H9 (cell line): ENCODE measurements around the gene YDJC. TPM values are rescaled to one million over a fixed set of nuclear protein-coding genes. Genes with fewer than 3 reads are reported as not detected.

Source experiments
- DNase-seq: peaks from one replicate; pipeline ENCODE4 v3.0.0-alpha.2; 2017
- H2AFZ ChIP-seq: one replicate; pipeline ENCODE4 v1.6.1; 2013; ENCODE audit warnings: mild to moderate bottlenecking, low read length, control low read depth, moderate library complexity
- H2AK5ac ChIP-seq: 2 replicates; pipeline ENCODE4 v1.6.1; 2013; ENCODE audit warnings: low read length, control low read depth, mixed read lengths; ENCODE audit not compliant: insufficient read length
- H2BK120ac ChIP-seq: one replicate; pipeline ENCODE4 v1.6.1; 2013; ENCODE audit warnings: low read depth, mild to moderate bottlenecking, low read length, control low read depth, inconsistent platforms; ENCODE audit not compliant: poor library complexity, severe bottlenecking
- H2BK12ac ChIP-seq: 2 replicates; pipeline ENCODE4 v1.6.1; 2013; ENCODE audit warnings: low read length, control low read depth, mixed read lengths, low read depth; ENCODE audit not compliant: insufficient read length
- H2BK15ac ChIP-seq: 2 replicates; pipeline ENCODE4 v1.6.1; 2013; ENCODE audit warnings: low read depth, low read length, control low read depth
- H2BK20ac ChIP-seq: one replicate; pipeline ENCODE4 v1.6.1; 2013; ENCODE audit warnings: low read depth, mild to moderate bottlenecking, low read length, control low read depth, inconsistent platforms; ENCODE audit not compliant: poor library complexity, severe bottlenecking
- H2BK5ac ChIP-seq: 2 replicates; pipeline ENCODE4 v1.6.1; 2013; ENCODE audit warnings: low read length, control low read depth, mixed read lengths; ENCODE audit not compliant: insufficient read length
- H3K14ac ChIP-seq: 2 replicates; pipeline ENCODE4 v1.6.1; 2013; ENCODE audit warnings: low read length, control low read depth; ENCODE audit not compliant: insufficient read depth
- H3K18ac ChIP-seq: 2 replicates; pipeline ENCODE4 v1.6.1; 2013; ENCODE audit warnings: low read depth, mild to moderate bottlenecking, mixed read lengths, low read length, control low read depth; ENCODE audit not compliant: insufficient read length
- H3K23ac ChIP-seq: 2 replicates; pipeline ENCODE4 v1.6.1; 2013; ENCODE audit warnings: low read length, control low read depth, mixed read lengths, low read depth; ENCODE audit not compliant: insufficient read length
- H3K23me2 ChIP-seq: 2 replicates; pipeline ENCODE4 v1.6.1; 2013; ENCODE audit warnings: low read depth, mild to moderate bottlenecking, mixed read lengths, low read length, control low read depth; ENCODE audit not compliant: insufficient read length, poor library complexity, severe bottlenecking
- H3K27ac ChIP-seq: 2 replicates; pipeline ENCODE4 v1.5.1; 2013; ENCODE audit warnings: low read length, control low read depth, mixed read lengths, low read depth; ENCODE audit not compliant: insufficient read length
- H3K27me3 ChIP-seq: 2 replicates; pipeline ENCODE4 v1.6.1; 2013; ENCODE audit warnings: low read length, control low read depth, inconsistent platforms; ENCODE audit not compliant: insufficient read depth
- H3K4ac ChIP-seq: 2 replicates; pipeline ENCODE4 v1.6.1; 2013; ENCODE audit warnings: low read depth, mild to moderate bottlenecking, control low read depth, inconsistent platforms, low read length, moderate library complexity
- H3K4me1 ChIP-seq: 2 replicates; pipeline ENCODE4 v1.6.1; 2013; ENCODE audit warnings: low read length, control low read depth, inconsistent platforms; ENCODE audit not compliant: insufficient read depth
- H3K4me2 ChIP-seq: 2 replicates; pipeline ENCODE4 v1.6.1; 2013; ENCODE audit warnings: low read length, control low read depth, mixed read lengths; ENCODE audit not compliant: insufficient read length, insufficient read depth
- H3K56ac ChIP-seq: 2 replicates; pipeline ENCODE4 v1.6.1; 2013; ENCODE audit warnings: low read depth, mild to moderate bottlenecking, mixed read lengths, low read length, control low read depth; ENCODE audit not compliant: insufficient read length
- H3K79me1 ChIP-seq: 2 replicates; pipeline ENCODE4 v1.6.1; 2013; ENCODE audit warnings: low read depth, mild to moderate bottlenecking, moderate library complexity, low read length, control low read depth, inconsistent platforms; ENCODE audit not compliant: insufficient read depth, poor library complexity, severe bottlenecking
- H3K79me2 ChIP-seq: 2 replicates; pipeline ENCODE4 v1.6.1; 2013; ENCODE audit warnings: low read length, control low read depth, inconsistent platforms; ENCODE audit not compliant: insufficient read depth
- H3K9ac ChIP-seq: 2 replicates; pipeline ENCODE4 v1.6.1; 2013; ENCODE audit warnings: low read length, control low read depth, mixed read lengths; ENCODE audit not compliant: insufficient read length; ENCODE audit errors: extremely low read depth
- H3K9me3 ChIP-seq: one replicate; pipeline ENCODE4 v1.6.1; 2013; ENCODE audit warnings: low read depth, low read length, inconsistent platforms; ENCODE audit not compliant: control insufficient read depth
- H3T11ph ChIP-seq: one replicate; pipeline ENCODE4 v1.6.1; 2013; ENCODE audit warnings: mild to moderate bottlenecking, low read length, control low read depth, inconsistent platforms
- H4K20me1 ChIP-seq: one replicate; pipeline ENCODE4 v1.6.1; 2013; ENCODE audit not compliant: control insufficient read depth, insufficient read length, insufficient read depth
- H4K5ac ChIP-seq: 2 replicates; pipeline ENCODE4 v1.6.1; 2013; ENCODE audit warnings: low read depth, mild to moderate bottlenecking, mixed read lengths, low read length, control low read depth; ENCODE audit not compliant: insufficient read length
- H4K8ac ChIP-seq: replicated peaks from 2 replicates; pipeline ENCODE4 v1.6.1; 2013; ENCODE audit warnings: low read length, control low read depth, mixed read lengths, low read depth; ENCODE audit not compliant: insufficient read length
- H4K91ac ChIP-seq: 2 replicates; pipeline ENCODE4 v1.6.1; 2013; ENCODE audit warnings: low read depth, mild to moderate bottlenecking, moderate library complexity, mixed read lengths, low read length, control low read depth; ENCODE audit not compliant: insufficient read length
- H3K27ac Mint-ChIP-seq, 3 experiments: 2 replicates in 2 of 3; 3 replicates in 1 of 3; pipeline ENCODE4 v1.8.0; 2020 to 2021; ENCODE audit warnings: mixed read lengths in 3 of 3, mild to moderate bottlenecking in 1 of 3, moderate library complexity in 1 of 3
- H3K27me3 Mint-ChIP-seq: 2 replicates; pipeline ENCODE4 v1.8.0; 2021; ENCODE audit warnings: low read depth, mild to moderate bottlenecking, moderate library complexity, mixed read lengths
- H3K36me3 Mint-ChIP-seq, 3 experiments: 2 replicates in 2 of 3; 3 replicates in 1 of 3; pipeline ENCODE4 v1.8.0; 2020 to 2021; ENCODE audit warnings: low read depth in 3 of 3, mixed read lengths in 3 of 3; ENCODE audit not compliant: insufficient read depth in 1 of 3
- H3K4me1 Mint-ChIP-seq, 2 experiments: 2 replicates each; pipeline ENCODE4 v1.8.0; 2020; ENCODE audit warnings: mixed read lengths in 2 of 2
- H3K4me3 Mint-ChIP-seq, 2 experiments: 2 replicates in 1 of 2; 3 replicates in 1 of 2; pipeline ENCODE4 v1.8.0; 2020 to 2021; ENCODE audit warnings: mild to moderate bottlenecking in 2 of 2, mixed read lengths in 2 of 2, moderate library complexity in 1 of 2
- H3K9me3 Mint-ChIP-seq, 2 experiments: 2 replicates in 1 of 2; 3 replicates in 1 of 2; pipeline ENCODE4 v1.8.0; 2020; ENCODE audit warnings: mild to moderate bottlenecking in 2 of 2, mixed read lengths in 2 of 2, moderate library complexity in 1 of 2
- CTCF ChIP-seq: fragments of 200-600 bp; sonication (generic); conservative IDR thresholded peaks from 3 replicates; pipeline ENCODE4 v1.8.0; 2021; ENCODE audit warnings: antibody characterized with exemption, mild to moderate bottlenecking
- WGBS: extraction: QIAGEN DNeasy Blood & Tissue Kit; methylation state at CpG from one replicate; pipeline ENCODE4 v1.1.7; 2013; ENCODE audit warnings: missing lambda C conversion rate, low lambda C conversion rate, mixed read lengths; ENCODE audit not compliant: insufficient read length; ENCODE audit errors: extremely low coverage; 5-methylcytosine and 5-hydroxymethylcytosine counted together
- total RNA-seq: library from RNA; stranded (reverse); gene quantifications from 2 replicates; pipeline ENCODE4 v1.2.1, GENCODE V29; 2021

YDJC gene
- total RNA-seq, 1 experiment from 2014 or later, result 30.2 TPM

DNA sequence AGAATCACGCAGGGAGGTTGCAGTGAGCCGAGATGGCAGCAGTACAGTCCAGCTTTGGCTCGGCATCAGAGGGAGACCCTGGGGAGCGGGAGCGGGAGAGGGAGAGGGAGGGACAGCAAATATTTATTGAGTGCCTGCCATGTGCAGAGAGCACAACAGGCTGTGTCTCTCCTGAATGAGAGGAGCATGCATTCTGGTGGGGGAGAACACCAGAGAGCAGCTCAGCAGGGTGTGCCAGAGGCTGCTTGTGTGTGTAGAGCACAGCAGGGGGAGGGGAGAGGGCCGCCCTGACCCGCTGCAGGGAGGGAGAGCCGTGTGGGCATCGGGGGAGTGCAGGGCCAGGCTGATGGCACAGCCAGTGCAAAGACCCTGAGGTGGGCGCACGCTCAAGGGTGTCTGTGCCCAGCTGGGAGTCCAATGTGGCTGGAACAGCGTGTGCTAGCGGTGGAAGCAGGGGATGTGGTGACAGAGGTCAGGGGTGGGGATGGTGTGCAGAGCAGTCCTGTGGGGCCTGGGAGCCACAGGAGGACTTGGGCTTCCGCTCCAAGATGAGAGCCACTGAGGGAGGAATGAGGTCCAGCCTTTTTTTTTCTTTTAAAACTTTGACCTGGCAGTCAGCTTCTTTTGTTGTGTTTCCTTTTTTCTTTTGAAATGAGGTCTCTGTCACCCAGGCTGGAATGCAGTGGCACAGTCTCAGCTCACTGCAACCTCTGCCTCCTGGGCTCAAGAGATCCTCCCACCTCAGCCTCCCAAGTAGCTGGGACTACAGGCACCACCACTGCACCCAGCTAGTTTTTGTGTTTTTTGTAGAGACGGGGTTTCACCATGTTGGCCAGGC is 48.0 kb upstream of the YDJC start:
- Histone ChIP-seq H3K14ac (no peak overlapping the region; the same call in 1 of the 2 replicates), H2AK5ac (no peak overlapping the region), H3K27me3 (no peaks in the 10 kb centered on the region), H4K8ac (no peak overlapping the region), H3K23ac (no peak overlapping the region), H2BK120ac (no peak overlapping the region), H3K4me2 (no peak overlapping the region), H2AFZ (no peak overlapping the region), H2BK15ac (no peak overlapping the region), H3K79me1 (no peaks in the 10 kb centered on the region), H3K27ac (no peak overlapping the region), H4K91ac (no peak overlapping the region), H2BK5ac (no peak overlapping the region), H3K9me3 (no peaks in the 10 kb centered on the region), H4K5ac (no peak overlapping the region), H4K20me1 (no peaks in the 10 kb centered on the region), H3K9ac (no peak overlapping the region), H3K4ac (no peak overlapping the region), H2BK12ac (no peak overlapping the region), H3K23me2 (no peaks in the 10 kb centered on the region), H3K4me1 (no peaks in the 10 kb centered on the region), H3K56ac (no peak overlapping the region), H2BK20ac (no peak overlapping the region), H3T11ph (no peak overlapping the region), H3K79me2 (no peaks in the 10 kb centered on the region), H3K18ac (no peak overlapping the region)
- Mint-ChIP-seq H3K4me3 (no peak overlapping the region), H3K27me3 (no peaks in the 10 kb centered on the region; the same call in 1 of the 2 replicates), H3K9me3 (peaks cover 10 to 13% of the 10 kb centered on the region in 2 experiments; a peak in 4 of 5 replicates), H3K27ac (no peak overlapping the region), H3K4me1 (peaks cover 0 to 7% of the 10 kb centered on the region in 2 experiments; a peak in 2 of 4 replicates), H3K36me3 (peaks cover 42 to 62% (median 59%) of the 10 kb centered on the region in 3 experiments)
- no peak for TF ChIP-seq CTCF
- DNase-seq, result no peak
- no CpG with 5 or more reads among the region's 15 CpGs for WGBS
